ENCODE results near the gene DGKG.

Gene DGKG

DNA sequence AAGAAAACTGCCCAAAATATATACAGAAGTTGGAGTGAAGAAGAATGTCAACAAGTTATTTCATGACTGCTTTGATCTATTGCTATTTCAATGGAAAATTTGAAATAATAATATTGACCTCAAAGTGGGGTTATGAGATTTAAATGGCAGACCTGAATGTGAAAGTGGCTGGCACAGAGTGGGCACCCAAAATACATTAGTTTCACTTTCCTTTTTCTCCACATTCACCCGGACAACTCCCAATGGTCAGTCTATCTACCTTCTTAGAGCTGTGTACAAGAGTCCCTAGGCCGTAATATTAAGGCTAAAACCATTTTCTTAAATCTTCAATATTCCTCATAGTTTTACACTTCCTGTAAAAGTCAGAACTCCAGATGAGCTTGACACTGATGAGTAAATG is 191.5 kb downstream of the DGKG start:
- TF ChIP-seq, protein P1, sequence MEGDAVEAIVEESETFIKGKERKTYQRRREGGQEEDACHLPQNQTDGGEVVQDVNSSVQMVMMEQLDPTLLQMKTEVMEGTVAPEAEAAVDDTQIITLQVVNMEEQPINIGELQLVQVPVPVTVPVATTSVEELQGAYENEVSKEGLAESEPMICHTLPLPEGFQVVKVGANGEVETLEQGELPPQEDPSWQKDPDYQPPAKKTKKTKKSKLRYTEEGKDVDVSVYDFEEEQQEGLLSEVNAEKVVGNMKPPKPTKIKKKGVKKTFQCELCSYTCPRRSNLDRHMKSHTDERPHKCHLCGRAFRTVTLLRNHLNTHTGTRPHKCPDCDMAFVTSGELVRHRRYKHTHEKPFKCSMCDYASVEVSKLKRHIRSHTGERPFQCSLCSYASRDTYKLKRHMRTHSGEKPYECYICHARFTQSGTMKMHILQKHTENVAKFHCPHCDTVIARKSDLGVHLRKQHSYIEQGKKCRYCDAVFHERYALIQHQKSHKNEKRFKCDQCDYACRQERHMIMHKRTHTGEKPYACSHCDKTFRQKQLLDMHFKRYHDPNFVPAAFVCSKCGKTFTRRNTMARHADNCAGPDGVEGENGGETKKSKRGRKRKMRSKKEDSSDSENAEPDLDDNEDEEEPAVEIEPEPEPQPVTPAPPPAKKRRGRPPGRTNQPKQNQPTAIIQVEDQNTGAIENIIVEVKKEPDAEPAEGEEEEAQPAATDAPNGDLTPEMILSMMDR (IDR thresholded peaks at IDR 0.05; ENCODE audit: borderline replicate concordance, insufficient read depth, low read depth, low read length), result no peak
- H3K4me3 ChIP-seq (ENCODE audit: low read depth, low read length), result no peak overlapping the region

- no peak overlapping the region for H3K4me3 ChIP-seq (ENCODE audit: low read depth, low read length)
- TF ChIP-seq, protein P1 (IDR thresholded peaks at IDR 0.05; ENCODE audit: borderline replicate concordance, insufficient read depth, low read depth, low read length), result no peak
These were observed 192.7 kb downstream of the DGKG start for GRCh38 chr3:186169379-186169778.

DNA sequence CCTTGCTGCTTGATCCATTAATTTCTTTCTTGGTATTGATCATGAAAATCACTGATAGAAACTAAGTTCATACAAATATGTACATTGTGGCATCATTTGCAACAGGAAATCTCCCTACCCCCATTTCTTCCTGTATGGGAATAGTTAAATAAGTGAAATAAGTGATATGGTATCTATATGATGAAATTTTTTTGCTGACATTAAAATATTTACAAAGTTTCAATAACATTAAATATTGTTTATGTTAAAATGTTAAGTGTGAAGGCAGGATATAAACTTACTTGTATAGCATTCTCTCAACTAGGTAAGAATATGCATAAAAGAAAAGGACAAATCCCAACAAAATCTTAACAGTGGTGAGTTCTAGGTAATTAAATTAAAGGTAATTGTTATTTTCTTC is 193.1 kb downstream of the DGKG start:
- TF ChIP-seq, protein P1 (IDR thresholded peaks at IDR 0.05; ENCODE audit: borderline replicate concordance, insufficient read depth, low read depth, low read length), result no peak
- no peak overlapping the region for H3K4me3 ChIP-seq (ENCODE audit: low read depth, low read length)

DNA sequence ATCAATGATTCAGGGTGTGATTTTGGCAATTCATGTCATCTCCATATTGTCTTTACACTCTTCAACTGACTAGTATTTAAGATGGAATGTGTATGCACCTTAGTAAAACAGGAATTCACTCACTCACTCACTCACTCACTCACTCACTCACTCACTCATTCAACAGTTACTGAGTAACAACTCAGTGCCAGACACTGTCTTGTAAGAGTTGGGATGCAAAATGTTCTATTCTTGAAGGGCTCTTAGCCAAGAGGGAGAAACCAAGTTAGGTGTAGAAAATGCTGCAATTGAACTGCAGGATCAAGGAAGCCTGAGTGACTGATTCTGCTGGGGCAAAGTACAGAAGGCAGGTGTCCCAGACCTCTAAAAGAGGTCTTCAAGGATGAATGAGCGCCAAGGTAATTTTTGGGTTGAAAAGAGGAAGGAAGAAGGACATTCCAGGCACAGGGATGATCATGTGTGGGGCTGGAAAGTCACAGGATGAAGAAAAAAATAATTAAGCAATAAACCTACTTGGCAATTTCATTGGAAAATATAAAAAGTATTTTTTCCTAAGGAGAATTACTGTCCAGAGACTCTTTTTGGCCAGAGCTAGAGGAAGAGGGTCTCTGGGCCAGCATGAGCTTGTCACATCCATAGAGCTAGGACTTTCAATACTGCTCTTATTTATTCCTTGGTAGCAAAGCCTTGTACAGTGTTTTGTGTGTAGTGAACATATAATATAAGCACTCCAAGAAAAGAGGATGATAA is 194.2 kb downstream of the DGKG start:
- no peak overlapping the region for H3K4me3 ChIP-seq (ENCODE audit: low read depth, low read length)
- TF ChIP-seq, protein P1 (IDR thresholded peaks at IDR 0.05; ENCODE audit: borderline replicate concordance, insufficient read depth, low read depth, low read length), result no peak

DNA sequence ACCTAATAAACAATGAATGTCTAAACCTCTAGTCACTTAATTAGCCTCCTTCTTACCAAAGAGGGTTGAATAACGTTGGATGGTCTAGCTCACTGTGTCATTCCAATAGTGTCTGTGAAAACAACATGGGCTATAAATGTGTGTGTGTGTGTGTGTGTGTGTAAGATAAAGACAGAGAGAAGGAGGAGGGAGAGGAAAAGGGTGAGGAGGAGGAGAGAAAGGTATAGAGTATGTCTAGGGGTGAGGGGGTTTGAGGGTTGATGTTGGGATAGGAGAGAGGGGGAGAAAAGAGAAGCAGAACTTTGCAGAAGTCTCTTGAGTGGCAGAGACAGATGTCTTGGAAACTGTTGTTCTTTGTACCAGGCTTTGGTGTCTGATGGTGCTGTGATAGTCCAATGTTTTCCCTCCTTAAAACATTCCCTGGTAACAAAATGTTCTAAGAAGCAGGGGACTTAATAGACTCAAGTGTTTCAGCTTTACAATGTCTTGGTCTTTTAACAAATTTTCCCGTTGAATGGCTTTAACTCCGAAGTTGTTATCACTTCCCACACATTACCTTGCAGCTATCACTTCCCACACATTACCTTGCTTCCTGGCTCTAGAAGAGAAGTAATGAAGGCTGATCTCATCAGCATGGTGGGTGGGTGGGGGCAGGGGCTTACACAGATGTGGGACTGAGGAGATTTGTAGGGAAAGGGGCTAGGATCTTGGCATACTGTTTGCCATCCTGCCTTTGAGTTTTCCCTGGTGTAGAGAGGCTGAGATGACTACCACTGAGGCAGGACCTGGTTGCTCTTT is 195.3 kb downstream of the DGKG start:
- TF ChIP-seq, protein P1 (IDR thresholded peaks at IDR 0.05; ENCODE audit: borderline replicate concordance, insufficient read depth, low read depth, low read length), result no peak

DNA sequence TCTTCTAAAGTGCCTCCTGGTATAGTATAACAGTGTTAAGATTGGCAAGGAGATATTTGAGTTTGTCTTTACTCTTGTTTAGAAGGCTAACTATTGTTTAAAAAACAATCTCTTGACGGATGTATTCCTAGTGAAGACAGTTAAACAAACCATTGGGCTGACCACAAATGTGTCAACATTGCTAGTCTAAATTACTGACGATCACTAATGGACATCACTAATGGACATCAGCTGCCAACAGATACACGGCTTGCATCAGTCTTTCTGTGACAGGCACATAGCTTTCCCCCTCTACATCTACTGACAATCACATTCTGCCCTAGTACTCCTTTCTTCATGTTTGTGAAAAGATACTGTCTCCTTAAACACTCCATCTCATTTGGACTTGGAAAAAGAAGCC is 196.0 kb downstream of the DGKG start:
- TF ChIP-seq, protein P1 (IDR thresholded peaks at IDR 0.05; ENCODE audit: borderline replicate concordance, insufficient read depth, low read depth, low read length), result no peak
- H3K4me3 ChIP-seq (ENCODE audit: low read depth, low read length), result no peak overlapping the region

More for the DNA sequence above, 195.3 kb downstream of the DGKG start:
- H3K4me3 ChIP-seq (ENCODE audit: low read depth, low read length), result no peak overlapping the region
